DMS 273 (cell line): Measurements from ENCODE around the gene ACBD4.

Experiments used
- DNase-seq: peaks from one replicate; lab custom pipeline; 2025; ENCODE audit not compliant: unreplicated experiment; lab: John Stamatoyannopoulos, UW

The ACBD4 gene

DNA sequence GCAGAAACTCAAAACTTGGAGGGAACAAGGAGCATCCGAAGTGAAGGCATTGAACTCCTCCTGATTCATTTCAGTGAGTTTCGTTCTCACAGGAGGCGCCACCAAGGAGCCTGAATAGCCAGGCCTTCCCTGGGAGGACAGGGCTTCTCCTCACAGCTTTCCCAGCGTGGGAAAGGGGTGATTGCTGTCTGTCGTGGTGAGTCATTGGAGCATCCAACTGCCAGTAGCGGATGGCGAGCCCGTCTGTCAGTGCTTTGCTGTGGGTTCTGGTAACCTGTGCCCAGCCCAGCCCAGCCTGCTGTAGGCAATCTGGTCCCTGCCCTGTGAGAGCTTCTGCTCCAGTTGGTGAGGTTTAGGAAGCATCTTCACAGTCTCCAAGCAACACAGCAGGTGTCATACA is 31.5 kb upstream of the ACBD4 start:
- no peak for DNase-seq

DNA sequence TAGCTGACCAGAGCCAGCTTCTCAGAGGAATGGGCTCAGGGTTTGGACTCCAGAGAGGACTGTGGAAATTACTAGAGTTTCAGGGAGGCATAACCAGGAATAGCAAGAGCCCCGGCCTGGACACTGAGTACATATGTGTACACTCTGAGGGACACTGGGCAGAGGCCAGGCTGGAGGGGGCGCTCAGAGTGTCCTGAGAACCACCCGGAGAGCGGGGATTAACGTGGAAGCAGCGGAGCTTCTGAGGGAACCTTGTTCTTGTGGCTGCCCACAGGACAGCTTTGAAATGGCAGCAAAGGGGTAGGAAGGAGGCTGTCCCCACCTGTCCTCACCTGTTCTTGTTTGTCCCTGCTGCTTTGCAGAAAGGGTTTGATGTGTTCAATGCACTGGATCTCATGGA is 31.0 kb upstream of the ACBD4 start:
- no peak for DNase-seq

DNA sequence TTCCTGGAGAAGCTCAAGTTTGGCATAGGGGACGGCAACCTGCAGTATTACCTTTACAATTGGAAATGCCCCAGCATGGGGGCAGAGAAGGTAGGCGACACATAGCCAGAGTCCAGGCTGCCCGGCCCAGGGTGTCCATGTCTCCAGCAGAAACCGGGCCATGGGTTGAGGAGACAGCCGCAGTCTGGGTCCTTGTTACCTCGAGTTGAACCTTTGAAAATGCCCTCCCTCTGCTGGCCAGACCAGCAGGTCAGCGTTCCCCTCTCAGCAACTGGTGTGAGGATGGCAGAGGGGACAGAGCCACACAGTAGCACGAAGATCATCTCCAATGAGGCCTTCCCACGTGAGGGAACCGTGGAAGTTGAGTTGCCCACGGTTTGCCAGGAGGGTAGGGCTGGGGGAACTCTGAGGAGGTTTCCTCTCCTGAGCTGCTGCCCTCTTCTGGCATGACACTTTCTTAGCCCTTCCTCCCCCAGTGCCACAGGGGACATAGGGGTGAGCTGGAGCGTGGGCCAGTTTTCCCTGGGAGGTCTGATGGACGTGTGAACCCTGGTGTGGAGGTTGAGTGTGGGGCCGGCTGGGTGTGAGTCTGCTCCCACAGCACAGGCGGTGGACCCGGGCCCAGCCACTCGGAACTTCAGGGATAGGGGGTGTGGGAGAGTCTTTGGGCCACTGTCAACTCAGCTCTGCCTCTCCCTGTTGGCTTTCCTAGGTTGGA is 30.4 kb upstream of the ACBD4 start:
- DNase-seq, result no peak

DNA sequence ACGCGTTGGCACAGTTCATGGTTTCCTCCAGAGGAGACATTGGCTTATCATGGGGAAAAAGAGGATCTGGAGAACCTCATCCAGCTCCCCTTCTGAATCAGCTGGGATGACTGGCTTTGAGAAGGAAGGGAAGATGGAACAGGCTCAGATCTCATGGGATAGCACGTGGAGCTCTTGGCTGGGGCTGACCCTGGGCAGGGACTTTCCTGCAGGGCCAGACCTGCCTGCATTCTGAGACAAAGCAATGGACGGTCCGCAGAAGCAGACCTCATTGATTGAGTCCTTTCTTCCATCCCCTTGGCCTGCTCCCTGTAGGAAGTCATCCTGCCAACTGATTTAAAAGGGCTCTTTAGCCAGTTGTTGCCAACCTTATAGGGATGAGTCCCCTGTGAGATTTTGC is 29.4 kb upstream of the ACBD4 start:
- DNase-seq, result no peak

DNA sequence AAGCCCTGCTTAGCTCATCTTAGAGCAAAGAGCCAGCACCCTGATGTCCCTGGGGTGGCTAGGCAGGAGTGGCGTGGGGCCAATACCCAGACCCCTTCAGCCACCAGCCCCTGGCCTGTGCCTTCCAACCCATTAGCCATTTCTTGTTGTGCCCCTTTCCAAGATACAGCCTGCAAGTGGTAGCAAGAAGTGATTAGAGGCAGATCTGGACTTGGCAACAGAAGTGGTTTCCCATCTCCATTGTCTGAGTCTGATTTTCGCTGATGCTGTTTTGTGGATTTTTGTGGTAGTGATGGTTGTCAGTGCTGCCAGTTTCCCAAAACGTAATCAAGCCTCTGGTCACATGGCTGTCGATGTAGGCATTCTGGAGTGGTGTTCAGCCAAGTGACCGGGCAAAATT is 28.9 kb upstream of the ACBD4 start:
- no peak for DNase-seq

DNA sequence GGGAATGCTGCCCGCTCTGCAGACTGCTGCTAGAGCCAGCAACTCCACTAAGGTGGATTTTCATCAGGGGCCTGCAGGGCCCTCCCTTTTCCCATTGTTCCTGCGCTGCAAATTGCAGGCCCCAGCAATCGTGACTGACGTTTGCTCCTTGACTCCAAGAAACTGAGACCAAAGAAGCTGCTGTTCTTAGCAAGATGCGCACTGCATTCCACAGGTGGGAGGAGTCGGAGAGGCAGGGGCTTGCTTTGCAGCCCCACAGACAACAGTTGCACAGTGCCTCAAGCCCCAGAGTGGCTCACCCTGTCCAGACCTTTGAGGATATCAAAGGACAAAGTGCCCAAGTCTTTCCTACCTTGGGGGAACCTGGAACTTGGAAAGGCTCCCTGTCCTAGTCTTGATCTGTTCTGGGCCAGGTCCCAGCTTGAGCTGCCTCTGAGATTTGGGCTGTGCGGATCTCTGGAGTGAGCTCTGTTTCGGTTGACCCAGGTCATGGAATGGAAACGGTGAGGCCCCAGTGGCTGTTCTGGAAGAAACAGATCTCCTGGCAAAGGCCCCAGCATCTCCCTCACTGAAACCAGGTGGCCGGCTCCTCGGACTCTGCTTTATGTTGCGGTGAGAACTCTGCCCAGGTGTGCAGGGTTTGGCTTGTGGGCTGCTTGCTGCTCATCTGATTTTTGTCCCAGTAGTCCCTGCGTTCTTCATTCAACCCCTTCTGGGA is 28.0 kb upstream of the ACBD4 start:
- DNase-seq, result no peak

DNA sequence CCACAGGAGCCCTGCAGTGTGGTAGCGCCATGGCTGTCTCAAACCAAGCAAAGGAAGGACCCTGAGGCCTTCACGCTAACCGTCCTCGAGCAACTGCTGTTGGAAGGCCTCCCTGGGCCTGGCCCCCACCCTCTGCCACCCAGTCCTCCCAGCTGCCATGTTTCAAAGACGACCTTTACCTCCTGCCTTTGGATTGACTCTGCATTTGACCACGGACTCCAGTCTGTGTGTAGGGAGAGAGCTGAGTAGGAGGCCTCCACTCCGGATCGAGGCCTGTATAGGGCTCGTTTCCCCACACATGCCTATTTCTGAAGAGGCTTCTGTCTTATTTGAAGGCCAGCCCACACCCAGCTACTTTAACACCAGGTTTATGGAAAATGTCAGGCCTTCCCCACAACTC is 27.4 kb upstream of the ACBD4 start:
- no peak for DNase-seq

DNA sequence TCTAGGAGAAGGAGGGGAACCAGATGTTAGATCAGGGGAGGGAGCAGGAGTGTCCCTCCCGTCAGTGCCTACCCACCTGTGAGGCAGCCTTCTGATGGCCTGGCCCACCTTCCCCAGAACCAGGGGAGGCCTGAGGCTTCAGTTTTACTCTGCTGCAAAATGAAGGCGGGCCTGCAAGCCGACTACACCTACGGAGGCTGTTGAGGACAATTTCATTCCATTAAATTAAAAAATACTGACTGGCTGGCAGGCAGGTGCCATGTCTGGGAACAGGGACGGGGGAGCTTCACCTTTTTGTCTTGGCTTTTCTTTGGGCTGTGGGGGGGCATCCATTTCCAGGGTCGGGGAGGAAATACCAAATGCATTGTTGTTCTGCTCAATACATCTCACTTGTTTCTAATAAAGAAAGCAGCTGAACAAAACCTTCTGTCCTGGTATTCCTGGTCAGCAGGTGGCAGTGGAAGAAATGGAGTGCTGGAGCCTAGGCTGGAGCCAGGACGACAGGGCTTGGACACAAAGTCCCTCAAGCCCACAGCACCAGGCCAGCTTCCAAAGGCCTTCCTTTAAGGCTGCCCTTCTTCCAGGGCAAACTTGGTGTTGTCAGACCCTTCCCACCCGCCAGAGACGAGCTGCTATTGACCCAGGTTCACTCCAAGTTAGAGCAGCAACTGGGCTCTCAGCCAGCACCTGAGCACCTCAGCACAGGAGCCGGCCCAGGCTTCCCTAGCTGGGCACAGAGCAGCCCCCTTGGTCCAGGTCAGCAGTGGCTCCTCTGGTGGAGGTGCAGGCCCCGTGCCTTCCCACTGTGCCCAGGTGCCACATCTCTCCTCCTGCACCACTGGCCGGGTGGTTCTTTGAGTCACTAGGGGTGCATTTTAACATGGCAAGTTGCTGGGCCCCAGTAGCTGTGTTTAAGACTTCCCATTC is 26.6 kb upstream of the ACBD4 start:
- no peak for DNase-seq

DNA sequence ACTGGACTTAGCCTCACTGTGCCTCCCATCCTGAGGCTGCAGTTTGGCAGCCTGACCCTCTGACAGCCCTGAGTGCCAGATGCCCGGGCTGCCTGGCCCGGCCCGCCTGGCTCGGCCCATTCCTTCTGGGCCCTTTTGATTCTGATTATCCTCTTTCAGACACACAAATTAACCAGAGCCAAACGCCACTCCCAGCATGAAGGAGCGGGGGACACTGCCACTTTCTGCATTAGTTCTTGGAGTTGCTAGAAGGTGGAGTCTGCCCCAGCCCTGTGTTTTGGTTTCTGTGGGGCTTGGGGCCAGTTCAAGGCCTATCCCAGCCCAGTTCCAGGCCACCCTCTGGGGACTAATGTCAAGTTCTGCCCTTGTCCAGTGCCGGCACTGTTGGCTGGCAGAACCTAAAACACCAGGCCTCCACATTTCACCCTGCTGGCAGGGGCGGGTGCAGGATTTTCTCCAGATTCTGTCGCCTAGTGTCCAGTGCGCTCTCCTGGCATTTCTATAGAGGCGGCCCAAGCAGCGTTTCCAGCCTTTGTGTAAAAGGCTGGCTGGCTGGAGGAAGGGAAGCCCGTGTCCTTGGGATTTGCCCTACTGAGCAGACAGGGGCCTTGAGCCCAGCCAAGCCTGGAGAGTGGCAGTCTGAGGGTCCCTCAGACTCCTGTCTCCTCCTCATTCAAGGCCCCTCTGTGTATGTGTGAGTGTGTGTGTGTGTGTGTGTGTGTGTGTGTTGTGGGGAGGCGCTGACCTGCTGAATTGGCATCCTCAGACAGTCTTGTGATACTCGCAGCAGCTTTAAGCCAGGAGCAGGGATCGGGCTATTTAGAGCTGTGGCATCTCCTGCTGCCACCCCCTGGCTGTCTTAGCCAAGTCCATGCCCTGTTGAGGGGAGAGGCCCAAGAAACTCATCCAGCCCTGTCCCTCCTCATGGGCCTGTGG is 24.5 kb upstream of the ACBD4 start:
- DNase-seq, result no peak

DNA sequence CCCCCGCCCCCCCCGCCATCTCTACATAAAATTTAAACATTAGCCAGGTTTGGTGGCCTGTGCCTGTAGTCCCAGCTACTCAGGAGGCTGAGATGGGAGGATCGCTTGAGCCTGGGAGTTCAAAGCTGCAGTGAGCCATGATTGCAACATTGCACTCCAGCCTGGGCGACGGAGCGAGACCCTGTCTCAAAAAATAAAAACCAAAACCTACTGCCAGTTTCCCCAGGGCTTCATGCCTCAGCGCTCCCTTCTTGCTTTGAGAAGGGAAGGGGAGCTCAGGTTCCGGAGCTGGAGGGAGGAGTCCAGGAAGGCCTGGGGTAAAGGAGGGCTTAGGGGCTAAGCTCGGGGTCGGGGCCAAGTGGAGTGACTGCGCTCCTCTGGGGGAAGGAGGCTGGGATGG is 23.6 kb upstream of the ACBD4 start:
- no peak for DNase-seq

DNA sequence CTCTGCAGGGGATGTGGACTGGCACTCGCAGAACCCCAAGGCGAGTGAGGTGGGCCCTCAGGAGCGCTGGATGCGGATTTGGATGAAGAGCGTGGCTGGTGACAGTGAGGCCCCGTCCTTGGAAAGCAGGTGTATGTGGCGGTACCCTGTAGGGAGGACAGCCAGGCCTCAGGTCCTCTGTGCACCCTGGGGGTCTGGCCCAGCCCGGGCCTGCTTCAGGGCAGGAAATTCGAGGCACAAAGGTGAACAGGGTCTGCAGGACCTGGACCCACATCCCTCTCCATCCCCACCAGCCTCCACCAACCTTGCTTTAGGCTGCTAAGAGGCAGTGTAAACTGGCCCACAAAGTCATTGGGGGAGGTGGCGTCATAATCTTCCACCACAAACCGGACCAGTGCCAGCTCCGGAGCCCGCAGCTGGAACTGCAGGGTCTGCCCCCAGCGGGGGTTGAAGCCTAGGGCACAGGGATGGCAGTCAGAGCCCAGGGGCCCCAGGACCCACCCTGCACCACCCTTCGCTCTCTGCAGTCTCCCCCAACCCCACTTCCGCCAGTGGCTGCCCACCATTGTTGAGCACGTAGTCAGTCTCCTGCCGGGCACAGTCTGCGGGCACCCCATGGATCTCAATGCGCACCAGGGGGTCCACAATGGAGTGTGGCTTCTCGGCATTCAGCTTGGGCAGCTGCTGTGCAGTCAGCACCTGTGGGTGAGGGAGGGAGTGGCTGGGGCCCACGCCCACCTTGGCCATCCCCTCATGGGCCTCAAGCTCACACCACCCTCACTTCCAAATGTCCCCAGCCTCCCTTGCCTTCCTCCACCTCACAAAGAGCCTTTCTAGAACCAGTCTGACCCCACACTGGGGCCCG is 22.7 kb upstream of the ACBD4 start:
- no peak for DNase-seq

DNA sequence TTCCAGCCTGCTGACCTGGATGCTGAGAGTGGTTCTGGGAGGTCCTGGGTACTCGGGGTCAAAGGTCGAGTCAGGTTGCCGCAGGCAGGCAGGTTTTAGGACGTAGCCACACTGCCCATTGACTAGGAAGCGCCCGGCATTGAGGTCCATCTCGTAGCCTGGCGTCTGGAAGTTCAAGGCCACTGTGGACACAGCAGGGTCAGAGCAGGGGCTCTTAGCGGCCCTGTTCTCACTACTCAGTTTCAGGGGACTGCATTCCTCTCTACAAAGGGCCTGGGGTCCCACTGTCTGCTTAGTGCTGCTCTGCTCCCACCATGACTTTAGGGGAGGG is 22.1 kb upstream of the ACBD4 start:
- DNase-seq, result no peak

DNA sequence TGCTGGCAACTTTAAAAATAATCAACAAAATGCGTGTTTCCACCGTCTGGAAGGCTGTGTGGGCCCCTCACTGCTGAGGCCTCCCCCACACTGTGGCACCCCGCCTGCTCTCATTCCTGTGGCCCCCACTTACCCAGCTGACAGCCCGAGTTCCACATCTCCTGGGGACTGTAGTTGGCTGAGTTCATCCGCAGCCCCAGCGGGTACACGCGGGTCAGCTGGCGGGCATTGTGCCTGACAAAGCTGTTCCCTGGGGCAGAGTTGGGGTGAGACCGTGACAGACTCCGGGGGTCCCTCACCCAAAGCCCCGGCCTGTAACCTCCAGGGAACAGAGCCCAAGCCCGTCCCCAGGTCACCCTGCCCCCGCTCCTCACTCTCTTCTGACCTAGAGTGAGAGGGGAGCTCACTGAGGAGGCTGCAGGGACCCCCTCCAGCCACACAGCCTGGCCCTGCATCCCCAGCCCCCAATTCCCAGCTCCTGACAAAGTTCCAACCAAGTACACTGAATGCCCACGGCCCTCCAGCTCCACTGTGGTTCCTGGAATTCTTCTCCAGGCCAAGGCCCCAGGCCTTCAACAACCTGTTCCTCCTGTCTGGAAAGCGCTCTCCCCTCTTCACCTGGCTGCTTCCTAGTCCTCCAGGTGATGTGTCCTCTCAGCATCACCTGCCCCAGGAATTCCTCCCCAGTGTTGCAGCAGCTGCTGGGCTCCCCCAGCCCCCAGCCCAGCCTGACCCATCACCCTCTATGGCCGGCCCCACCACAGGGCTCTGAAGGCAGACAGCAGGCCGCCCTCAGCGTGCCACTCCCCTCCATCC is 21.2 kb upstream of the ACBD4 start:
- DNase-seq, result no peak

DNA sequence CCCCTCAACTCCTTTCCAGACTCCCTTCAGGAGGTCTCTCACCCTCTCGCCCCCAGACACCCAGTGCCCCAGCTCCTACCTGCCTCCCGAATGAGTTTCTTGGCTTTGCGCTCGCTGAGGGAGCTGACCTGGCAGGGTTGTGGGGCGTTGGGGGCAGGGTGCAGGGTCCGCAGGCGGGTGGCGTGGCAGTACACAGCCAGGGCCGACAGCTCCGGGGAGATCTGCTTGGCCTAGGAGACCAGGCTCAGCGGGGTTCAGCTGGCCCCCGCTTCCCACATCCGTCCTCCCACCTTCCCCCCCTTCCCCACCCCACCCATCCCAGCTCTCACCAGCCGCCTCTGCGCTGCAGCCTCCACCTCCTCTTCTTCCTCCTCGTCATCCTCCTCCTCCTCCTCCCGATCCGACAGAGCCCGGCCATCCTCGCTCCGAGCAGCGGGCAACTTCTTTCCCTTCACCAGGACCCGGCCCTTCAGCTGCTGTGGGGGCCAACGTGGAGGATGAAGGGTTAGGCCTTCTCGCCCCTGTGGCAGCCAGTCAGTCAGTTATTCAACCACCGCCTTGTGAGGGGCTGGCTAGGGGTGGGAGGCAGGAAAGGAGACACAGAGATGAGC is 20.4 kb upstream of the ACBD4 start:
- no peak for DNase-seq

DNA sequence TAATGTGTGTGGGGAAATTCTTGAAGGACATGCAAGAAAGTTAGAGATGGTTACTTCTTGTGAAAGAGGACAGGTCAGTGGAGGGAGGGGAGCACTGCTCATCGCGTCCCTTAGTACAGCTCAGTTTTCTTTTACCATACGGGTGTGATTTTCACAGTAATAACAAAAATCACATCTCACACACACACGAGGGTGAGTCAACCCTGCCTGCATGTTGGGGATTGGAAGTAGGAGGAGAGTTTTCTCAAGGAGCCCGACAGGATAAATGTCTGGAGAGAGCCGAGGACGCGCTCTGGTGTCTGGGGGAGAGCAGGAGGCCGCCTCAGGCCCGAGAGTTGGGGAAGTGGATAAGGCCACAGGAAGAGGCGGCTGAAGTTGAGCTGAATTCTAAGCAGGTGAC is 19.6 kb upstream of the ACBD4 start:
- DNase-seq, result no peak

DNA sequence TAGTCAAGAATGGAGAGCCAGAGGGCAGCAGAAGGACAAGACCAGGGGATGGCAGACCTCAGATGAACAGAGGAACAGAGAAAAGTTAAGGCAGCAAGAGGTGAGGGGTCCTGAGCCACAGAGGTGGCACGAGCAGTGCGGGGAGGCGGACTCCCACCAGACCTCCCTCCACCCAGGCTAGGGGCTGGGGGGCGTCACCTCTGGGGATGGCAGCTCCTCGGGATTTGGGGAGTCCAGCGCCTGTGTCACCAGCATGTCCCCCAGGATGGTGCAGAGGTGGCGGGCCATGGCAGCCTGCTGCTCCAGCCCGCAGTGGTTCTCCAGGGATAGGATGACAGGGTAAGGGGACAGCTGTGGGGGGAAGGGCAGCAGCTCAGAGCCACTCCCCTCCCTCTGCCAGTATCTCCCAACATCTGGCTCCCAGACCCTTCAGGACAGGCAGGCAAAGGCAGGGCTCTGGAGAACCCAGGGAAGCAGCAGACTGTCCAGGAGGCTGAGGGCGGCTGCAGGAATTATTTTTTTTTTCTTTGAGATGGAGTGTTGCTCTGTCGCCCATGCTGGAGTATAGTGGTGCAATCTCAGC is 19.0 kb upstream of the ACBD4 start:
- peak; percentile 44 for DNase-seq

DNA sequence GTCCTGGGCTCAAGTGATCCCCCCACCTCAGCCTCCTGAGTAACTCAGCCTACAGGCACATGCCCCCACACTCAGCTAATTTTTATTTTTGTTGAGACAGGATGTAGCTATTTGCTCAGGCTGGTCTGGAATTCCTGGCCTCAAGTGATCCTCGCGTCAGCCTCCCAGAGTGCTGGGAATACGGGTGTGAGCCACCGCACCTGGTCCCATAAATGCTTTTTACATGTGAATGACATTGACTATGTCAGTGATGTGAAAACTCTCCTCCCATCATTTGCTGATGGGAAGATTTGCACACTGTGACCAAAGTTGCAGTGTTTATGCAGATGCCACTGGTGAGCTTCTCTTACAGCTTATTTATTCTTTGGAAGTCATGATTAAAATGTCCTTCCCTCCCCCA is 18.2 kb upstream of the ACBD4 start:
- DNase-seq, result no peak
